ENCODE measurements around the gene UQCR10. TPM values are rescaled to one million over a fixed set of nuclear protein-coding genes. Genes with fewer than 3 reads are reported as not detected.

The UQCR10 gene
- total RNA-seq, 4 donors from 2014 or later = 54.3 to 78.6 (median 64.9) TPM

DNA sequence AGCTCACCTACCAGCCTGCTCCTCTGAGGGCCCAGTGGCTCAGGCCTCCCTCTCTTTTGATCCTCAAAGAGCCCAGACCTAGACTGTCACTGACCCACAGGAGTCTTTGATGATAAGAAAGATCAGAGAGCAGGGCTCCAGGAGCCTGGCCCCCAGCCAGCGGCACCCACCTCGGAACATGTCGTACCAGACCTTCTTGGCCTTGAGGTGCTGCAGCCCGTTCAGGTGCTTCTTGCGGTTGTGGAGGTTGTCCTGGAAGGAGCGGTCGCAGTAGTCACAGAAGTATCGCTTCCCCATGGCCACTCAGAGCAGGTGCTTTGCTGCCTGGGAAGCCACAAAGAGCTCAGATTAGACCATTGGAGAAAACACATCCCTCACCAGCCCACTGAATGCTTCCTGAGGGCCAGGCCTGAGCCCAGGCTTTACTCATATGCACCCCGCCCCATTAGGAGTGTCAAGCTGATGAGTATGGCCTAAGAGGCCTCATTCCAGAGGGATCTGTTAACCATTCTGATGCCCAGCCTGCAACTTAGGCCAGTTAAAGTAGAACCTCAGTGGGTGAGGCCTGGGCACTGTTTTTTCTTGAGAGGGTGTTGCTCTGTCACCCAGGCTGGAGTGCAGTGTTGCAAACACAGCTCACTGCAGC is 18.8 kb upstream of the UQCR10 start:
- H3K27me3 ChIP-seq = no peaks in the 10 kb centered on the region
- 100% methylated on average over 1 of the region's 9 CpGs; no CpG with 5 or more reads in 1 of the 2 donors for WGBS, 2 donors (ENCODE audit: low coverage in 1 of 2)
- H3K27ac ChIP-seq = no peak overlapping the region
- H3K4me3 ChIP-seq = no peak overlapping the region
- no peaks in the 10 kb centered on the region for H3K9me3 ChIP-seq
- H3K36me3 ChIP-seq = peaks cover 0 to 79% of the 10 kb centered on the region in 2 donors
- H3K4me1 ChIP-seq = no peaks in the 10 kb centered on the region
- TF ChIP-seq, protein P1, sequence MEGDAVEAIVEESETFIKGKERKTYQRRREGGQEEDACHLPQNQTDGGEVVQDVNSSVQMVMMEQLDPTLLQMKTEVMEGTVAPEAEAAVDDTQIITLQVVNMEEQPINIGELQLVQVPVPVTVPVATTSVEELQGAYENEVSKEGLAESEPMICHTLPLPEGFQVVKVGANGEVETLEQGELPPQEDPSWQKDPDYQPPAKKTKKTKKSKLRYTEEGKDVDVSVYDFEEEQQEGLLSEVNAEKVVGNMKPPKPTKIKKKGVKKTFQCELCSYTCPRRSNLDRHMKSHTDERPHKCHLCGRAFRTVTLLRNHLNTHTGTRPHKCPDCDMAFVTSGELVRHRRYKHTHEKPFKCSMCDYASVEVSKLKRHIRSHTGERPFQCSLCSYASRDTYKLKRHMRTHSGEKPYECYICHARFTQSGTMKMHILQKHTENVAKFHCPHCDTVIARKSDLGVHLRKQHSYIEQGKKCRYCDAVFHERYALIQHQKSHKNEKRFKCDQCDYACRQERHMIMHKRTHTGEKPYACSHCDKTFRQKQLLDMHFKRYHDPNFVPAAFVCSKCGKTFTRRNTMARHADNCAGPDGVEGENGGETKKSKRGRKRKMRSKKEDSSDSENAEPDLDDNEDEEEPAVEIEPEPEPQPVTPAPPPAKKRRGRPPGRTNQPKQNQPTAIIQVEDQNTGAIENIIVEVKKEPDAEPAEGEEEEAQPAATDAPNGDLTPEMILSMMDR (IDR thresholded peaks at IDR 0.05) = no peak
- TF ChIP-seq EP300 (IDR thresholded peaks at IDR 0.05) (no peak), POLR2A (IDR thresholded peaks at IDR 0.05) (no peak), POLR2AphosphoS5 (IDR thresholded peaks at IDR 0.05) (no peak)
- ATAC-seq = no peak

DNA sequence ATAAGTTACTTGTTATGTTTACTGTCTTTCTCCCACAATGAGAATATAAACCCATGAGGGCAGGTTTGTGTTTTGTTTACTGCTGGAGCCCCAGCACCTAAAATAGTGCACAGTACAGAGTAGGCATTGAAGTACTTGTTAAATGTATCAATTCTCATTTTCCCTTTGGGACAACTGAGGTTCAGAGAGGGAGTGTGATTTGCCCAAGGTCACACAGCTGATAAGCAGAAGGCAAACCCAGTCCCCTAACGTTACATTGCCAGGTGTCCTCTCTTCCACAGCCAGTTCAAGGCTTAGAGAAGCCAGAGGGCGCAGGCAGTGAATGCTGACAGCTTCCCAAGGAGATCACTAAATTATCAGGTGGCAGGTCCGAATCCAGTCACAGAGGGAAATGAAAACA is 17.1 kb upstream of the UQCR10 start:
- Histone ChIP-seq H3K4me3 (no peak overlapping the region), H3K9me3 (no peaks in the 10 kb centered on the region), H3K4me1 (no peaks in the 10 kb centered on the region), H3K27me3 (no peaks in the 10 kb centered on the region), H3K27ac (no peak overlapping the region), H3K36me3 (peaks cover 0 to 74% of the 10 kb centered on the region in 2 donors)
- TF ChIP-seq POLR2AphosphoS5 (IDR thresholded peaks at IDR 0.05) (no peak), POLR2A (IDR thresholded peaks at IDR 0.05) (no peak), EP300 (IDR thresholded peaks at IDR 0.05) (no peak)
- TF ChIP-seq, protein P1 (IDR thresholded peaks at IDR 0.05) = no peak
- WGBS, 2 donors (ENCODE audit: low coverage in 1 of 2) = 100% methylated on average over 1 of the region's 3 CpGs; no CpG with 5 or more reads in 1 of the 2 donors
- ATAC-seq = no peak

DNA sequence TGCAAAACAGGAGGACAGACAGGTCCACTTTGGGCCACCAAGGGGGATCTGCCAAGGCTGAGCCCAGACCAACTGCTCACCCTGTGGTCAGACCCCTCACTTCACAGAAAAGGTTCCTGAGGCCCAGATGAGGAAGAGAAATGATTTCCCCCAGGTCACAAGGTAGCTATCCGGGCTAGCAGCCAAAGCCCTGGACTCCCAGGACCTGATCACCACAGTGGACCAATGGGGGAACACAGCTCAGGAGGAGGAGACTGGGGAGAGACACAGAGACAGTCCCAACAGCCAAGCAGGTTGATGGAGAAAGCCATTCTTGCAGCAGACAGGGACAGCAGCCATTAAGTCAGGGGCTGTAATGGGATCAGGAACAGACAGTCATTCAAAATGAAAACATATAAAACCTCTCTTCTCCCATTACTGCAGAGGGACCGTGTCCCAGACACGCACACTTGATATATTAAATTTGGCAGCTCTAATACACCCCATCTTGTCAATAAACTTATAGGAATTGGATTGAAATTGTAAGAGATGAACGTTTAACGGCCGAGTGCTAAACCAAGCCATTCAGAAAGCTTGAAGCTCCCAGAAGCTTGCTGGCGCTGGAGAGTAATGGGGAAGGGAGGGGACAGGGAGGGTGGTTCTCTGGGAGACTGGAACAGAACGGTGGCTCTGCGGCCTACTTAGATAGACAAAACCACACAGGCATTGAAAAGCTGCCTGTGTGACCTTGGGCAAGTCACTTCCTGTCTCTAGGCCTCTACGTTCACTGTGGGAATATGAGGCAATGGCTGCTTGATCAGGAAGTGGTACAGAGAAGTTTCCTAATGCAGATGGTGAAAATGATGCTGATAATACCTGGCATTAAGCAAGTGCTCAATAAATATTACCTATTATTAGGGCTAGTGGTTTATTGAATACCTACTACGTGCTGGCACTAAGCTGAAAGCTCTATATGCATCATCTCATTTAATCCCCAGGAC is 16.3 kb upstream of the UQCR10 start:
- H3K9me3 ChIP-seq = no peaks in the 10 kb centered on the region
- H3K27ac ChIP-seq = no peak overlapping the region
- no peaks in the 10 kb centered on the region for H3K27me3 ChIP-seq
- ATAC-seq = no peak
- WGBS, 2 donors (ENCODE audit: low coverage in 1 of 2) = 78 to 87% methylated on average over 7 to 10 of the region's 11 CpGs
- TF ChIP-seq, protein P1 (IDR thresholded peaks at IDR 0.05) = no peak
- no peak for TF ChIP-seq POLR2AphosphoS5 (IDR thresholded peaks at IDR 0.05)
- H3K36me3 ChIP-seq = peaks cover 0 to 66% of the 10 kb centered on the region in 2 donors
- H3K4me1 ChIP-seq = no peaks in the 10 kb centered on the region
- no peak overlapping the region for H3K4me3 ChIP-seq

DNA sequence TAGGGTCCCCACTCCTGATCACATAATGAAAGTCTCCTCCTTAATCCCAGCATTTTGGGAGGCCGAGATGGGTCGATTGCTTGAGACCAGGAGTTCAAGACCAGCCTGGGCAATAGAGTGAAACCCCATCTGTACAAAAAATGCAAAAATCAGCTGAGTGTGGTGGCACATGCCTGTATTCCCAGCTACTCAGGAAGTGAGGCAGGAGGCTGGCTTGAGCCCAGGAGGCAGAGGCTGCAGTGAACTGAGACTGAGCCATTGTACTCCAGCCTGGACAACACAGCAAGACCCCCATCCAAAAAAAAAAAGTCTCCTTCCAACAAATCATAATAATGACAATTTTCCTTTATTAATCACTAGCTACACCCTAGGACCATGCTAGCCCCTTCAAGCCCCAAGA is 15.5 kb upstream of the UQCR10 start:
- Histone ChIP-seq H3K9me3 (no peaks in the 10 kb centered on the region), H3K27ac (no peak overlapping the region), H3K27me3 (no peaks in the 10 kb centered on the region), H3K4me1 (no peaks in the 10 kb centered on the region), H3K36me3 (peaks cover 0 to 58% of the 10 kb centered on the region in 2 donors), H3K4me3 (no peak overlapping the region)
- TF ChIP-seq, protein P1 (IDR thresholded peaks at IDR 0.05) = no peak
- TF ChIP-seq POLR2A (IDR thresholded peaks at IDR 0.05) (no peak), EP300 (IDR thresholded peaks at IDR 0.05) (no peak), POLR2AphosphoS5 (IDR thresholded peaks at IDR 0.05) (no peak)
- no CpG with 5 or more reads among the region's 2 CpGs for WGBS, 2 donors (ENCODE audit: low coverage in 1 of 2)
- no peak for ATAC-seq

All from gastroesophageal sphincter (tissue), 4 donors.